ENCODE data around the gene RNF133. TPM values are rescaled to one million over a fixed set of nuclear protein-coding genes. Genes with fewer than 3 reads are reported as not detected.

RNF133 gene
- total and polyA plus RNA-seq, 7 donors = 0.06 to 0.55 (median 0.43) TPM; not detected in 3

- Histone ChIP-seq H3K27me3 (no peaks in the 10 kb centered on the region), H3K4me3 (no peak overlapping the region), H3K36me3 (no peaks in the 10 kb centered on the region), H3K4me1 (no peaks in the 10 kb centered on the region), H3K27ac (no peak overlapping the region), H3K9me3 (no peaks in the 10 kb centered on the region)
- 86 to 92% methylated on average over 2 of the region's 2 CpGs for WGBS, 2 donors
- no peak for DNase-seq
- intact Hi-C loops (cut with DNase I) = no loop called here
- no peak for TF ChIP-seq CTCF (IDR thresholded peaks at IDR 0.05)
- no peak for TF ChIP-seq POLR2AphosphoS5 (IDR thresholded peaks at IDR 0.05)
- no peak for TF ChIP-seq EP300 (IDR thresholded peaks at IDR 0.05)
- no peak for TF ChIP-seq POLR2A (IDR thresholded peaks at IDR 0.05)
Observed at GRCh38 chr7:122706836-122707235, 7.9 kb upstream of the RNF133 start.

GRCh38 chr7:122702872-122703510 is 4.1 kb upstream of the RNF133 start, which contains the start of gene RNF148:
TSS of gene RNF148 (minus strand) at chr7:122702922. CDS start at chr7:122702750, 172 bp downstream.
- Histone ChIP-seq H3K4me3 (no peak within 1 kb of the TSS), H3K27ac (no peak within 1 kb of the TSS), H3K36me3 (no peaks in the 10 kb centered on the region), H3K27me3 (no peaks in the 10 kb centered on the region), H3K4me1 (no peaks in the 10 kb centered on the region), H3K9me3 (no peaks in the 10 kb centered on the region)
- intact Hi-C loops (cut with DNase I) = no loop called here
- DNase-seq = no peak
- no peak for TF ChIP-seq POLR2A (IDR thresholded peaks at IDR 0.05)
- TF ChIP-seq POLR2AphosphoS5 (IDR thresholded peaks at IDR 0.05) = no peak
- TF ChIP-seq EP300 (IDR thresholded peaks at IDR 0.05) = no peak
- no peak for TF ChIP-seq CTCF (IDR thresholded peaks at IDR 0.05)
- 85 to 95% methylated on average over 1 of the region's 1 CpG for WGBS, 2 donors

- intact Hi-C loops (cut with DNase I) = no loop called here
- DNase-seq = no peak
- TF ChIP-seq POLR2A (IDR thresholded peaks at IDR 0.05) (no peak), CTCF (IDR thresholded peaks at IDR 0.05) (no peak), POLR2AphosphoS5 (IDR thresholded peaks at IDR 0.05) (no peak), EP300 (IDR thresholded peaks at IDR 0.05) (no peak)
- Histone ChIP-seq H3K4me3 (no peak overlapping the region), H3K9me3 (no peaks in the 10 kb centered on the region), H3K27me3 (no peaks in the 10 kb centered on the region), H3K4me1 (no peaks in the 10 kb centered on the region), H3K36me3 (no peaks in the 10 kb centered on the region), H3K27ac (no peak overlapping the region)
- WGBS, 2 donors = 82 to 96% methylated on average over 1 of the region's 1 CpG
Observed at GRCh38 chr7:122695816-122696215, 3.1 kb downstream of the RNF133 start.

GRCh38 chr7:122694697-122695096 is 4.2 kb downstream of the RNF133 start:
- H3K27ac ChIP-seq = no peak overlapping the region
- no peaks in the 10 kb centered on the region for H3K27me3 ChIP-seq
- DNase-seq = no peak
- H3K4me3 ChIP-seq = no peak overlapping the region
- no peaks in the 10 kb centered on the region for H3K9me3 ChIP-seq
- H3K4me1 ChIP-seq = no peaks in the 10 kb centered on the region
- no peaks in the 10 kb centered on the region for H3K36me3 ChIP-seq
- intact Hi-C loops (cut with DNase I) = no loop called here
- 93 to 94% methylated on average over 2 of the region's 2 CpGs for WGBS, 2 donors
- TF ChIP-seq CTCF (IDR thresholded peaks at IDR 0.05) (no peak), EP300 (IDR thresholded peaks at IDR 0.05) (no peak), POLR2AphosphoS5 (IDR thresholded peaks at IDR 0.05) (no peak), POLR2A (IDR thresholded peaks at IDR 0.05) (no peak)
